GM19438 (cell line): Measurements from ENCODE around the gene IMMT.
A peak's percentile ranks its signal among the peaks of the same experiment; 100 is the strongest.

ENCODE experiments used
- ATAC-seq: cut with Tn5 transposase; IDR thresholded peaks from one replicate; pipeline ENCODE4 v1.9.1; 2021; ENCODE audit warnings: low read depth; ENCODE audit not compliant: unreplicated experiment

The IMMT gene

DNA sequence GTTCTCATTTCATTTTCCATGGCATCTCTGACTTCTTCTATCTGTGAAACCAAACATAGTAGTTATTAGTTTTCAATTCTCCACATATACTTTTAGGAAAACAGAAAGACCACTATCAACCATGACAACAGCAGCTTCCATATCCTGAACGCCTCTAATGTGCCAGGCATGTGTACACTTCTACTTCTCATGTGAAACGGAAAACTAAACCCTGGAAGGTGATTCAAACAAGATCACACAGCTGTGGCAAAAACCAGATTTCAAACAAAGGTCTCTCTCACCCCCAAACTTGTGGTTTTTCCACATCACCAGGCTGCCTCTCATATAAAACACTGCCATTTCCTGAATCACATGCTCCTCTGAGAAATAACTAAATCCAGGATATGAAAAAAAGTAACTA lies 47.5 kb downstream of the IMMT start:
- no peak for ATAC-seq

DNA sequence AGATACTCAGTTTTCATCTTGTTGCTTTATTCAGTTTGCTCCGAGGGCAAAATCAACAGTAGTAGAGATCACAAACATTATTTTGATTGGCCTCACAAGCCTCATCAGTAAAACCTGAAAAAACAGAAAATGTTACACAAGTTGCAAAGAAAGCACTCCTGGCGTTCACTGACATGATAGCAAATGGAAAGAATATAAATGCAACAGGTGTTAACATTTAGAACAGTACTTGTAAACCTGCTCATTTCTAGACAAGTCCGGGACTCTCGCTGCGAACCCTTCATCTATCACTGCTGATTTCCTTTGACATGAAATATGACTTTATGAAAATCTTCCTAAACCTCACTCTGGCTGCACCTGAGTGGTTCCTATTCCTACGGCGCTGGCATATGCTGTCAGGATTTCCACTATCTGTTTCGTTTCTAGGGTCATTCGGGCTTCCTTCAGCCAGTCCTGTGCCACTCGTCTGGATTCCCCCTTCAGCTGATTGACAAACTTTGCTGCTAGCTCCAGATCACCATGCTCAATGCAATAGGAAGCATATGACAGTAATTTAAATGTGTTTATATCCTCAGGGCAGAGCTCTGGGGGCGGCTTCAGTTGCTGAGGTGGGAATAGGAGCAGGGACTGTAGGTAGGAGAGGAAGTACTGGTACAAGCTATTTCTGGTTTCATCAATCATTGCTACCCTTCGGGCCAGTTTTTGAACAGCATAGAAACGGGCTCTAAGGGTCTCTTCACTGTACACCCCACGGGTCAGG lies 51.2 kb downstream of the IMMT start:
- no peak for ATAC-seq

DNA sequence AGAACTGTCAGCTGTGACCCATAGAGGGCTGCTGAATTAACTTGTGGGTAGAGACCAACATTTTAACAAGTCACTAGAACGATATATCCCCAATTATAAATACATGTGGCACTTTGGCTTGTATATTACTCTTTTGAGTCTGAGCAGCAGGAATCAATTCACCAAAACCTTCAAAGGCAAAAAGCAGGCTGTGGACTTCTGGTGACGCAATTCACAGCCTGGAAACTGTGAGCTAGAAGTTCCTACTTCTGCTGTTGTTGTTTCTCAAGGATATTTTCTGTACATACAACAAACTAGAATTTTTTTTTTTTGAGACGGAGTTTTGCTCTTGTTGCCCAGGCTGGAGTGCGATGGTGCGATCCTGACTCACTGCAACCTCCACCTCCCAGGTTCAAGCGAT lies 52.0 kb downstream of the IMMT start:
- no peak for ATAC-seq

DNA sequence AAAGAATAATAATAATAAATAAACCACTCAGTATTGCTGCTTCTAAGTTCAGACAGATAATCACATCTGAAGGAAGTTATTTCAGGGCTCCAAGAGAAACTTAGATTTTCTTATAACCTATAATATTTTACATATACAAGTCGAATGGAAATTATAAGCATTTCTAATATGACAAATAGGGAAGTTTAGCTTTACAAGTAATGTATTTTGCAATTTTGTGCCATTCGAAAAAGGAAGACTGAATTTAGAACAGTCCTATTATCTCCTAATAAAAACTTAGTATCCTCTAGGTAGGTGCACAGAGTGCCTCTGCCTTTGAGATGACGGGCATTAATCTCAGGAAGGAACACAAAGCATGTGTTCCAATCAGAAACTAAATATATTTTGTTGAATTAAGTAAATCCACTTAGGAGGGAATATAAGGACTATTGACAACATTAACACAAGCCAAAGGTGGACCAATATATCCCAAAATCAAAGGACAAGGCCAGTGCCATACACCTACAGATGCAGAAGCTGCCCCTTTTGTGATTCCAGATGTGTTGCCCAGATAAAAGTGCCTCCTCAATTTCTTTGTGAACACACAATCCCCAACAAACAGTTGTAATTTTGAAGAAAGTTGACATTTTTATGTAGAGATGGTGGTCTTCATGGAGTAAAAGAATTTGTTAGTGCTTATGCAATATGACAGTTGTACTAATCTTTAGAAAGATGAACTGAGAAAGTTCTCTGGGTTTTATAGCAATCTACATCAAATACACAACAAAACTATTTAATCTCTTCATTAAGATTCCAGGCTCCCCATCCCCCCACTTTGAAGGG lies 52.6 kb downstream of the IMMT start:
- no peak for ATAC-seq

DNA sequence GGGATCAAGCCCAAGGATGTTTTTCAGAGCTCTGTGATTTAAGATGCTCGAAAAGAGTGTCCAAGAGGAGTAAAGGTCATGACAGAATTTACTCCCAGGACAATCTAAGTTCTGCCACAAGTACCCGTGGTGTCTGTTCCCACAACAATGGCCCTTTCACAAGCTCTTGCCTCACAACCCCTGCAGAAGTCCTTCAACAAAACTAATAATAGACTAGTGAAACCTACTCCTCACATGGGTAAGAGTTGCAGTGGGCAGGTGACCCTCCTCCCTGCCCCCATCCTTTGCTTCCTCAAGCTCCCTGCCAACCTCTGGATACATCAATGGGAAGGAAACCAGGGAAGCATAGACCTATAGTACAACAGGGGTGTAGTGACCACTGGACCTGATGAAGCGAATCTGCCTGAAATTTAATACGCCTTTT lies 54.3 kb downstream of the IMMT start:
- no peak for ATAC-seq

DNA sequence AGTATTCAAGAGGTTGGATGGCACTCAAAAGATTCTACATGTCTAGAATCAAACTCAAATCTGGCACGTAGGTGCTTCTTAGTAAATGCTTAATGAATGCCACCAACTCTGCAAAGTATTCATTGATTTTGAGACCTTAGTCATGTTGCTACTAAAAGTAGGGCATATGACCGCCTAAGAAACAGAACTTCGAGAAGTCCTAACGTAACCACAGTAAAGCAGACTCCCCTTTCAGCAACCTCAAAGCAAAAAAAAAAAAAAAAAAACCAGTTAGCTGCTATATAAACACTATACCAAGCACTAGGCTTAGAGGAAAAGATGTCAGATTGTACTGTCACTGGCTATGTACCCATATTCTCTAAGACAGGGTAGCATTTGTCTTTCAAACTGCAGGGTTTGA lies 55.3 kb downstream of the IMMT start:
- no peak for ATAC-seq

DNA sequence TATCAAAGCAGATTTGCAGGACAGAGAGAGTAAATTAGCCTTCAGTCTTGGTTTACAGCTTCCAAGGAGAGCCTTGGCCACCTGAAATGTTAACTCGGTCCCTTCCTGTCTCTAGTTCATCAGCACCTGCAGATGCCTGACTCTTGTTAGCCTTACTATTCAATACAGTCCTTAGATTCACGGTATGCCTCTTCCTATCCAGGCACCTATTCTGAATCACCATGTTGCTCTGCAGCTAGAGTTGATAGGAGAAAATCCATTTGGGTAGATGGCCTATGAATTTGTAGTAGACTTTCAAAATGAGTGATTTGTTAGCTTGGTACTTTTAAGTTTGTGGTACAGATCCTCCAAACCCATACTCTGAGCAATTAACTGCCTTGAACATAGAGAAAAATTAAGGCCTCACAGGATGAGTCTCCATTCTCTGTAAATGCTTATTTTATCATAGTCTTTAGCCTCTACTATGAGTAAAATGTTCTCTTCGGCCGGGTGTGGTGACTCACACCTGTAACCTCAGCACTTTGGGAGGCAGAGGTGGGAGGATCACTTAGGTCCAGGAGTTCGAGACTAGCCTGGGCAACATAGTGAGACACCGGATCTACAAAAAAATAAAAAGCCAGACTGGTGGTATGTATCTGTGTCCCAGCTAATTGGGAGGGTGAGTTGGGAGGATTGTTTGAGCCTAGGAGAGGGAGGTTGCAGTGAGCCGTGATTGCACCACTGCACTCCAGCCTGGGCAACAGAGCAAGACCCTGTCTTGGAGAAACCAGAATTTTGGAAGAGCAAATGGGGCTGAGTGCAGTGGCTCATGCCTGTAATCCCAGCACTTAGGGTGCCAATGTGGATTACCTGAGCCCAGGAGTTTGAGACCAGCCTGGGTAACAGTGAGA lies 56.3 kb downstream of the IMMT start:
- no peak for ATAC-seq

DNA sequence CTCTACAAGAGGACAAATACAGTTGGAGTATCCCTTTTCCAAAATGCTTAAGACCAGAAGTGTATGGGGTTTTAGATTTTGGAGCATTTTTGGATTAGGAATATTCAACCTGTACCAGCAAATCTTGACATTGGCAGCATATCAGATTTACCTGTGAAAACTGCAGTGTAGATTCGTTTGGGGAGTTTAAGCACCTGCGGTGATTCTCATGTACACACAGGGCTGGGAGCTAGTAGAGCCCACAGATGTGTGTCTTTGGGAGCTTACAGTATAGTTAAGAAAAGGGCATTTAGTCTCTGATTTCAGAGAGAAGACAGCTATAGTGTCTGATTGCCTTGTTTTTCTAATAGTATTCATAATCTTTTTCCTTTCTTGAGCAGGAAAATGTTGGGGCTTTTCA lies 59.1 kb downstream of the IMMT start:
- no peak for ATAC-seq

DNA sequence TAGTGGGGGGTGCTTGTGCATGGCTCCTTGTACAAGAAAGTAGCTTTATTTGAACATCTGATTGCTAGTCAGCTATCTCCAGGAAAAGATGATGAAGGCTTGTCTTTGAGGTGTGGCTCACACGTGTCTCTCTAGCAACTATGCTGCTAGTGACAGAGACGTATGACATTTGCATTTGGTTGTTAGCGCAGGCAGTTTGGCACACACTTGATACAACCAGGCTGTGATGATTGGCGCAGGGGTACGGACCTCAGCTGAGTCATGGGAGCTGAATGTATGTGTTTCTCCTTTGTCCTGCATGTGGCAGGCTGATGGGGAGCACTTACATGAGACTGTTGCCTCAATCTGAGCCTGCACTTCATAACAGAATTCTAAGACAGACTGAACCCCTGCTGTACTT lies 59.6 kb downstream of the IMMT start:
- no peak for ATAC-seq

DNA sequence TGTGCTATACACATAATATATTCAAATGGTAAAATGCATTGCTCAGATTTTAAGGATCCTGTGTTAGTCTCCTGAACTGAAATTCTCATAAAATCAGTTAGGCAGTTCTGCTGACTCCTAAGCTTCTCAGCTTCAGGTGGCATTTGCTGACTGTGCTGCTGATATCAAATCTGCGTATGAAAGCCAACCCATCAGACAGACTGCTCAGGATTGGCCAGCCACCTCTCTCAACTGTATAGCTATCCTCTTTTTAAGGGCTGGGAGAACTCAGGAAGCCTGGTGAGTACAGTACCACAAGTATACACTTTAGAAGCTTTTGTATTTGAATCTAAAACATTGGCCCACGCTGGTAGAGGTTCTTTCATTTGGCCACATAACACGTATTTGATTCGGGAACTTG lies 60.6 kb downstream of the IMMT start:
- ATAC-seq: no peak

DNA sequence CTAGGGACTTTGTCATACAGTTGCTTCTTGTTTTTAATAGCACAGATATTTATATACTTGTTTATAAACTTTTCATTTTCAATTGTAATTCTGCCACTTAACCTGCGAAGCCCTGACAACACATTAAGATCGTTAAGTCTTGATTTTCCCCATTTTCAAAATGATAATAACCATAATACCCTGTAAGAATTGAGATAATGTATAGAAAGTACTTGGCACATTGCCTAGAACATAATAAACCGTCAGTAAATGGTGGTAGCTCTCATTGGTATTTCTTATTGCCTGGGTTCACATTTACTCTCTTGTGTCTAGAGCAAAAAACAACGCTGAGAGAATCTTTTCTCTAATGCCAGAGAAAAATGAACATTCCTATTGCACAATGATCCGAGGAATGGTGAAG lies 70.6 kb downstream of the IMMT start:
- no peak for ATAC-seq

DNA sequence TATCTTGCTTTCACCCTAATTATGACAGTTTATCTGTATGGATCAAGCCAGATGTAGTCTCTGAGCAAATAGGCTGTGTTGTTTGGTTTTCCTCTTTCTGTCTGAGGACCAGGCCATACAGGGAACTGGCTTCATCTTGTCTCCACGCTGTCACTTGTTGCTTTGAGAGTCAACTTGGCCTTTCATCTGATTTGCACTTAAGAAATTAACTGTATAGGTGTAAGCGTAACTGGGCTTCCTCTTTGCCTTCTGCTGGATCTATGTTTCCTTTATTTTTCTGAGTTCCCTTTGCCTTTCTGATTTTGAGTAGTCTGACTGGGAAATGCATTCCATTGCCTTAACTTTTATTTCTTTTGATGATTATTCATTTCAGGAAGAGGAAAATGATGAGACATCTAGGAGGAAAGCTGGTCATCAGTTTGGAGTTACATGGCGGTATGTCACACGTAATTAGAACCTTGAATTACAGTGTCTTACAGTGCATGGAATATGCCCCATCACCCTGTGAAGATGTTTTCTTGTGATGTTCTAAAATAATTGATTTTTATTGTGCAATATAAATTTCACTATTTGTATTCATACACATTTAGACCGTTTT lies 71.8 kb downstream of the IMMT start:
- ATAC-seq: no peak

DNA sequence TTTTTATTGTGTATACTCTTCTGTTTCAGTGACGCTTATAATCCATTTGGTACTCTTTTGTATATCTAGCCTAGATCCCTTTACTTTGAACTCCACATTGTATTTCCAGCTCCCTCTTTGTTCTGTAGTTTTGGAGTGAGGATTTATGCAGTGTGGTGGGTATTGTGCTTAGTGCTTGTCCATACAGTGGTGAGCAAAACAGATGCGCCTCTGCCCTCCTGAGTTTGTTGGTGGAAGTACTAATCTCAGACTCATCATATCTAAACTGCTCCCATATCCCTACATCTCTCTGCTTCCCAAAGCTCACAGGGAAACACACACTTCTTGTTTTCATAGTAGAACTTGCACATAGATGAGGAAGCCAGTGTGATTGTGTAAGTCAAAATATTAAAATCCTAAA lies 77.1 kb downstream of the IMMT start:
- ATAC-seq: no peak

DNA sequence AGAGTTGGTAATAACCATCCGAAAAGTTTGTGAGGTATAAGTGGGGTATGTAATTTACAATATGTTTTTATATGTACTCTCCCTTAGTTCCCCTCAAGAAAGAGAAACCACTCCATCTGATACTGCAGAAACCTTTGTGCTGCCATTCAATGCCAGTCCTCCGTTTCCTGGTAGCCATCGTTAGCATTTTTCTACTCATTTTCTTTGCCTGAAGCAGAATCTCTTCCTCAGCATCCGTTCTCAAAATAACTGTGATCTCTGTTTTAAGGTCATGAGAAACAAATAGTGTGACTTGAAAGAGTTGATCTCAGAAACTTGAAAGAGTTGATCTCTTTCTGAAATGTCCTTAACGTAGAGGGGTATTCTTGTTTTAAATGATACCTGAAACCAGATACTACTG lies 88.2 kb downstream of the IMMT start:
- ATAC-seq: no peak

DNA sequence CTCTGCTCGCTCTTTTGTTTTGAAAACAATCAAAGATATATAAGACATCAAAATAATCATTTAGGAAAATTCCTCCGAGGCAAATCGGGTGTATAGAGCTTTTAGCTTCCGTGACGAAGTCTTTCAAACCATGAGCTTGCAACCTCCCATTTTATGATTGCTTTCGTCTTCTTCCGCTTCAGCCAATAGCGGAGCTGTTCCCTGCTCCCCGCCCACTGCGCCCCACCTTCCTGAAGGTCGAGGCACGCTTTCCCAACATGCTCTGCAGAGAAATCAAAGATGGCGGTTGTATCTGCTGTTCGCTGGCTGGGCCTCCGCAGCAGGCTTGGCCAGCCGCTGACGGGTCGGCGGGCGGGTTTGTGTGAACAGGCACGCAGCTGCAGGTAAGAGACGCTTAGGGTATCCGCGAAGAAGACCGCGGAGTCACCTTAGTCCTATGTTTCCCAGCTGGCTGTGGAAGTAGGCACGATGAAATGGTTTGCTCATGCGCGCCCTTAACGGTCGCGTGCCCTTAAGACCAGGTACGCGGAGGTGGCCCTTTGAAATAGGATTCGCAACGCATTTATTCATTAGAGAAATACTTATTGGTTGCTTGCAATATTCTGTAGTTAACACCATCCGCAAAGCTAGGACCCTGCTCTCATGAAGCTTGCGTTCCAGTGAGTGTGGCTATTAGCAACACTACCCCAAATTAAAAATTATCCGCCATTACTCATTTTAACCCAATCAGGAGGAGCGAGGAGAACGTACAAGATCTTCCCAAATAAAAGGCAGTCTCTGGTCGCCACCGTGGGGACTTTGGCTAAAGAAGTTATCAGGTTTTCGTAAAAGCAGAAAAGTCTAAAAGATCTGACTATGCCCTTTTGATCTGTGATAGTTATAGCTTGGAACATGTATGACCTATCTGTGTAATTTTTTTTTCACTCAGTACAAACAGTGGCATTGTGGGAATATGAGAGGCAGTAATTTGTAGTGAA lies 89.0 kb downstream of the IMMT start, which contains the start of gene PTCD3:
Gene PTCD3 (plus strand): TSS at position 267 of the 977 bp plus-strand sequence. CDS start 13 bp downstream, at position 280.
- peak; percentile 90 for ATAC-seq

DNA sequence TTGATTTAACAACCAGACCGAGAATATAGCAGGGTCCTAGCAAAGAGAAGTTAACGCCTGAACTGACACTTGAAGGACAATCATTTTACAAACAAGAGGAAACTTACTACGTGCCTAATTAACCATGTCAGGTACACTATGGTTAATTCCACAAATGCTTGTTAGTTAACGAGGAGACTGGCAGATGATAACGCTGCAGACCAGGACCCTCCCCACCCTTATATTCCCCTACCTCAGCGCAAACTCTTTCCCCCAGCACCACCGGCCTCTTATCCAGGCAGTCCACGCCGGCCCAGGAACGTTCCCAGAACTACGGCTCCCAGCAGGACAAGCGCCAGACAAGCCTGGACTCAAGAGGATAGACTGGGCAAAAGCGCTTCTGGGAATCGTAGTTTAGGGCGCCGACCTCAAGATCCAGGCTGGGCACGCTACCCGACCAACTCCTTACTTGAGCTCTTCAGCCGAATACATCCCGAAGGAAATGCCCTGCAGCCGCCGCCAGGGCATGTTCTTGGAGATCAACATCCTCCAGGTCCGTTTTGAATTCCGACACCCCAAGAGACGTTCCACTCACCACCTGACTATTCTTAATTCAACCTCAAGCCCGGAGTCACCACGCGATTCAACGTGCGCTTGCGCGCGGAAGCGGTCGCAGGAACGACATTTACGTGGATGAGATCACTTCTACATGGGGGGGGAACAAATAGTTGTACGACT lies 89.9 kb downstream of the IMMT start, which contains the start of gene POLR1A:
Gene POLR1A (minus strand): TSS at position 635 of the 717 bp plus-strand sequence. CDS start 110 bp downstream, at position 525.
- peak; percentile 75 for ATAC-seq

DNA sequence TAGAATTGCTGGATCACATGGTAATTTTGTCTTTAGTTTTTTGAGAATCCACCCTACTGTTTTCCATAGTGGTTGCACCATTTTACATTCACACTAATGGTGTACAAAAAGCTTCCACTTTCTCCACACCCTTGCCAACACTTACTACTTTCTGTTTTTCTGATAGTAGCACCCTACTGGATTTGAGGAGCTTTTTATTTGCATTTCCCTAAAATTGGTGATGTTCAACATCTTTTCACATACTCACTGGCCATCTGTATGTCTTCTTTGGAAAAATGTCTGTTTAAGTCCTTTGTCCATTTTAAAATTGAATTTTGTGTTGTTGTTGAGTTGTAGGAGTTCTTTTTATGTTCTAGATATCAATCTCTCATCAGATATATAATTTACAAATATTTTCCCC lies 93.1 kb downstream of the IMMT start:
- ATAC-seq: no peak

DNA sequence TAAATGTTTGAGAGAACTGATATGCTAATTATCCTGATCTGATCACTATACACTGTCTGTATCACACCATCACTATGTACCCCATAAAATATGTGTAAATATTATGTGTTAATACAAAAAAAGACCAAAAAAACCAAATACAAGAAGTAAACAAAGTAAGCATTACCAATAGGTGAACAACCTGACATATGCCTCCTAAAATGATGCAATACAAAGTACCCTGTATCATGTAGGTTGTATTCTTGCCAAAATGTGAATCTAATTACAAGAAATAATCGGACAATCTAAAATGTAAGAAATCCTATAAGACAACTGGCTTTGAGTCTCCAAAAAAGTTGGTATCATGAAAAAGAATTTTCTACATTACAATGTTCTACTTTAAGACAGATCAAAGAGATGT lies 97.3 kb downstream of the IMMT start:
- ATAC-seq: no peak
